Heart left ventricle (tissue), 16 donors: ENCODE measurements around the gene PIP4P1. TPM values are rescaled to one million over a fixed set of nuclear protein-coding genes. Genes with fewer than 3 reads are reported as not detected.
A peak's percentile ranks its signal among the peaks of the same experiment; 100 is the strongest.

ENCODE experiments used
- ATAC-seq, 4 donors: fragments of 200-7000 bp; cut with Tn5 transposase; one replicate each; pipeline ENCODE4 v1.9.1; 2020 to 2022; ENCODE audit warnings: moderate library complexity in 4 of 4, mild to moderate bottlenecking in 3 of 4, moderate number of reproducible peaks in 1 of 4
- DNase-seq, 5 donors: peaks; one replicate each; pipeline ENCODE4 v3.0.0-alpha.2; 2020
- H3K27ac ChIP-seq, 12 donors: fragments of 200-600 bp; sonication (generic) in 4 of 12; one replicate each; pipeline versions ENCODE4 v1.5.0 to v1.8.0; 2016 to 2022; ENCODE audit warnings: mild to moderate bottlenecking in 2 of 12
- H3K27me3 ChIP-seq, 9 donors: fragments of 200-600 bp; sonication (generic) in 2 of 9; one replicate each; pipeline versions ENCODE4 v1.5.1 to v1.8.0; 2016 to 2022; ENCODE audit warnings: mild to moderate bottlenecking in 3 of 9
- H3K36me3 ChIP-seq, 9 donors: fragments of 200-600 bp; sonication (generic) in 2 of 9; one replicate each; pipeline versions ENCODE4 v1.5.0 to v1.8.0; 2018 to 2022; ENCODE audit warnings: mild to moderate bottlenecking in 2 of 9
- H3K4me1 ChIP-seq, 12 donors: fragments of 200-600 bp; sonication (generic) in 4 of 12; one replicate each; pipeline versions ENCODE4 v1.5.0 to v1.8.0; 2016 to 2022; ENCODE audit warnings: mild to moderate bottlenecking in 3 of 12
- H3K4me3 ChIP-seq, 12 donors: fragments of 200-600 bp; sonication (generic) in 4 of 12; one replicate each; pipeline versions ENCODE4 v1.5.0 to v1.8.0; 2017 to 2022; ENCODE audit warnings: mild to moderate bottlenecking in 9 of 12, moderate library complexity in 4 of 12
- H3K9me3 ChIP-seq, 12 donors: fragments of 200-600 bp; sonication (generic) in 4 of 12; one replicate each; pipeline versions ENCODE4 v1.5.0 to v1.8.0; 2016 to 2022; ENCODE audit warnings: mild to moderate bottlenecking in 1 of 12
- CTCF ChIP-seq, 12 donors: fragments of 200-600 bp; sonication (generic) in 4 of 12; IDR thresholded peaks; one replicate each; pipeline versions ENCODE4 v1.5.0 to v1.8.0; 2018 to 2022; ENCODE audit warnings: antibody characterized with exemption in 12 of 12, mild to moderate bottlenecking in 5 of 12
- POLR2A ChIP-seq, 2 donors: fragments of 450-650 bp; IDR thresholded peaks; one replicate each; pipeline ENCODE4 v1.6.1; 2017; ENCODE audit warnings: antibody characterized with exemption in 2 of 2, mild to moderate bottlenecking in 2 of 2, moderate library complexity in 2 of 2
- WGBS, 4 donors: extraction: QIAGEN DNeasy Blood & Tissue Kit in 2 of 4; methylation state at CpG; one replicate each; pipeline versions ENCODE4 v1.1.5 to v1.1.7; 2013 to 2018; 5-methylcytosine and 5-hydroxymethylcytosine counted together
- intact Hi-C, 10 donors: fragments of 100-400 bp; cut with DNase I; formaldehyde crosslinking; loops; one replicate each; pipeline versions ENCODE4 v1.11.1 to v1.14.2; 2022
- polyA plus RNA-seq, 2 donors: library from polyadenylated mRNA; stranded (reverse); fragments of 200-250 nt; gene quantifications; one replicate each; pipeline ENCODE4 v1.2.3, GENCODE V29; 2013
- total RNA-seq, 9 donors: library from RNA; depleted of rRNA in 2 of 9; stranded (reverse); fragments of >200 nt in 2 of 9; fragmentation: NEBNext Ultra II Directional in 3 of 9; extraction: Animal tissue kit (Norgen Biotek cat#: 25700) in 3 of 9; gene quantifications; one replicate each; pipeline versions ENCODE4 v1.1.0 to v1.2.4, GENCODE V29; 2016 to 2023
- donor health status: ischemic (EF 13 %, LVEDD 7.1; RV severe dilation, severe dysfunction).
- donor health status: healthy with polysubstance abuse.
- donor health status: DM: no; HTN: yes; CAD: no.
- donor health status: DM: no; HTN: no; CAD: no.
- donor health status: ischemic (EF 25% LVEDD 6.9; RV normal size, moderate dysfunction).
- donor health status: ischemic (EF 25% LVEDD 5.7; RV mildly dilated, moderate dysfunction).
- donor health status: healthy.
- donor health status: DM: yes; HTN: yes; CAD: no.
- donor health status: ischemic (EF 35%, LVEDD 5.7; RV mildly dilated, moderate dysfunction).
- donor health status: nonischemic (EF 11% LVEDD 7.7; RV severe dilation, severe dysfunction).
- donor health status: DM: yes; HTN: yes; CAD: no.
- donor health status: PGD.
- donor health status: ischemic (EF 29% LVEDD 5.4; RV normal size, mild dysfunction).
- donor health status: nonischemic (EF 23%, LVEDD 6.1; RV moderate dilation, normal function).

Gene PIP4P1
- total and polyA plus RNA-seq, 11 donors, result 12.3 to 39.8 (median 18.0) TPM

DNA sequence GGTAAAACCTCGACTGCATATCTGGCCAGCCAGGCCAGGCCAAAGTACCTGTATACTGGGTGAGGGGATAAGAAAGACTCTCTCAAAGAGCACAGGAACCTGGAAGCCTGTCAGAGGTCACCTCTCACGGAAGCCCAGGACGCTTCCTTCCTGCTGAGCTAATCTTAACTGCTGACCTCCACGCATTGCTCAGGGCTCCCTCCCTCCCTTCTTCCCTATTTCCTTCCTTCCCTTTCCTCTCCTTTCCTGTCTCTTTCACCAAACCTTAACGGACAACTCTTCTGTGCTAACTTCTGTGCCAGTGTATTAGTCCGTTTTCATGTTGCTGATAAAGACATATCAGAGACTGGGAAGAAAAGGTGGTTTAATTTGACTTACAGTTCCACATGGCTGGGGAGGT, 29.3 kb upstream of the PIP4P1 start:
- peak overlapping the region in 9 of 12 donors; percentile 28 to 69 (median 54) for H3K27ac ChIP-seq
- H3K36me3 ChIP-seq, result no peaks in the 10 kb centered on the region
- TF ChIP-seq CTCF (IDR thresholded peaks at IDR 0.05) (no peak), POLR2A (IDR thresholded peaks at IDR 0.05) (no peak)

DNA sequence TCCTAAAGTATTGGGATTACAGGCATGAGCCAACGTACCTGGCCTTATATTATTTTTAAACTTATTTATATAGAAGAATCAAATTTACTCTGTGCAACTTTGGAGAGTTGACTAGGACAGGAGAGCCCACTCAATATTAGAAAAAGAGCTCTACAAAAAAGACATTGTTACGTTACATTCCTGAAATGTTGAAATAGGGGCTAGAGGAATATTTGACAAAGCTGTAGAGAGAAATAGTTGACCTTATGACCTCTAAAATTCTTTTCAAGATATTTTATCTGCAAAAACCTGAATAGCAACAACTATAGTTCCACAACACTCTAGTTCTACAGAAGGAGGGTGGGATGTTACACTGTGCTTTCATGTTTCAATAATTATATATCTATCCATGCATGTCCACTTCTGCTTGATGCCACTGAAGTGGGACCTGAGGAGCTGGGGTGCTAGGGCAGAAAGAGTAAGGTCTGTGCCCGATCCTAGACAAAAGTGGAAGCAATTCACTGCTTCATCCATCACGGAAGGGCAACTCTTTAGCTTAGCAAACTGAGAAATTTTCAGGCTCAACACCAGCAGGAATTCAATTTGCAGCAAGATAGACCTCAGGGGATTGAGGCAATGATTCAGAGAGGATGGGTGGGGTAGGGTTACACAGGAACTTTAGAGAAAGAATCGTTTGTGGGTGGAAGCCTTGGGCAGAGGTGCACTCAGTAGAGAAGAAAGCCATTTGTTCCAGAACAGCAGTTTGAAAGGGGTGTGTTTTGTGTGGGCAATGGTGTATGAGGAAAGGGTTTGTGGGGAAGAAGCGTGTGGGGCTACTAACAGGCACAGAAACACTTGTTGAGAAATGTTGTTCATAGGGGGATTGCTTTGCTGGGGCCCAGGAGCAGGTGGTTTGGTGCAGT, 28.1 kb upstream of the PIP4P1 start:
- intact Hi-C loops, result no loop called here
- DNase-seq (peak in 2 of 5 donors; percentile 19 to 22), ATAC-seq (peak; percentile 58 to 88 (median 76))
- H3K27me3 ChIP-seq, result peaks cover 0 to 9% (median 0%) of the 10 kb centered on the region in 9 donors
- TF ChIP-seq POLR2A (IDR thresholded peaks at IDR 0.05) (no peak), CTCF (IDR thresholded peaks at IDR 0.05) (no peak)
- no peaks in the 10 kb centered on the region for H3K9me3 ChIP-seq
- whole genome bisulfite sequencing, 4 donors, result 37 to 55% (median 54%) methylated on average over 6 of the region's 6 CpGs
- H3K4me1 ChIP-seq, result peaks cover 0 to 48% (median 6%) of the 10 kb centered on the region in 12 donors
- no peaks in the 10 kb centered on the region for H3K36me3 ChIP-seq
- H3K27ac ChIP-seq, result peak overlapping the region in 11 of 12 donors; percentile 28 to 69 (median 53)
- H3K4me3 ChIP-seq, result no peak overlapping the region

More for the DNA sequence above, 29.3 kb upstream of the PIP4P1 start:
- Histone ChIP-seq H3K27me3 (peaks cover 0 to 4% (median 0%) of the 10 kb centered on the region in 9 donors), H3K9me3 (no peaks in the 10 kb centered on the region), H3K4me1 (peaks cover 0 to 61% (median 6%) of the 10 kb centered on the region in 12 donors), H3K4me3 (no peak overlapping the region)
- ATAC-seq, result no peak
- intact Hi-C loops, result no loop called here
- WGBS, 4 donors, result 27 to 32% (median 28%) methylated on average over 6 of the region's 6 CpGs
- DNase-seq, result no peak

GRCh38 chr14:20487396-20487725, 26.1 kb upstream of the PIP4P1 start:
- ATAC-seq, result no peak
- peaks cover 0 to 35% (median 6%) of the 10 kb centered on the region in 12 donors for H3K4me1 ChIP-seq
- TF ChIP-seq POLR2A (IDR thresholded peaks at IDR 0.05), result no peak
- TF ChIP-seq CTCF (IDR thresholded peaks at IDR 0.05), result no peak
- H3K4me3 ChIP-seq, result no peak overlapping the region
- no peaks in the 10 kb centered on the region for H3K9me3 ChIP-seq
- no peak overlapping the region for H3K27ac ChIP-seq
- DNase-seq, result no peak
- peaks cover 0 to 9% (median 0%) of the 10 kb centered on the region in 9 donors for H3K27me3 ChIP-seq
- no peaks in the 10 kb centered on the region for H3K36me3 ChIP-seq
- intact Hi-C loops, result no loop called here

DNA sequence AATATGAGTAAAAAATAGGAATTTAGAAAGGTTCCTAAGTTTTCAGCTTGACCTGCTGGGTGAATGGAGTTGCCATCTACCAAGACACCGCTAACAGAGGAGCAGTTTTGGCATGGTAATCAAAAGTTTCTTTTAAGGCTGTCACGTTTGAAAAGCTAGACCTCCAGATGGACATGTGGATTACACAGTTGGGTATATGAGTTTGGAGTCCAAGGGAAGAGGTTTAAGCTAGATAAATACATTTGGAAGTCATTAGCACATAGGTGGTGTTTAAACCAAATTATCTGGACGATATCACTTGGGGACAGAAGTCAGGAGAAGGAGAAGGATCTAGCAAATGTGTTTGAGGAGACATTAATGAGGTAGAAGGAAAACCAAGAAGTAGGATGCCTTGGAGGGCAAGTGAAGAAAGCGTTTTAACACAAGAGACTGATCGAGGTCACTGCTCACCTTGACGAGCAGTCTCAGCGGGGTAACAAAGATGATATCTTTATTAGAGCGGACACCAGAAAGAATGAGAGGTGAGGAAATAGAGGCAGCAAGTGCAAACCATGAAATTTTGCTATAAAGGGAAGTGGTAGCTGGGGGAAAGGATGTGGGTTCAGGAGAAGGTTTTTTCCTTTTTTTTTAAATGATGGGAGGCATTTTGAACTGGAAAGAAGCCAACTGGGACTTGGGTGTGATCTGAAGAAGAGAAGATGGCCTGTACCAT, 25.6 kb upstream of the PIP4P1 start:
- ATAC-seq (no peak), DNase-seq (no peak)
- peaks cover 0 to 35% (median 6%) of the 10 kb centered on the region in 12 donors for H3K4me1 ChIP-seq
- H3K36me3 ChIP-seq, result no peaks in the 10 kb centered on the region
- no peak overlapping the region for H3K27ac ChIP-seq
- H3K9me3 ChIP-seq, result no peaks in the 10 kb centered on the region
- intact Hi-C loops, result no loop called here
- TF ChIP-seq POLR2A (IDR thresholded peaks at IDR 0.05) (no peak), CTCF (IDR thresholded peaks at IDR 0.05) (no peak)
- WGBS, 4 donors, result 84 to 88% (median 85%) methylated on average over 8 of the region's 8 CpGs
- peaks cover 0 to 9% (median 0%) of the 10 kb centered on the region in 9 donors for H3K27me3 ChIP-seq
- H3K4me3 ChIP-seq, result no peak overlapping the region
